Loucy (cell line): ENCODE data around the gene SLC7A11.

Experiments used
- H2AFZ ChIP-seq: fragments of 200-600 bp; sonication (generic); 2 replicates; pipeline ENCODE4 v1.6.0; 2016; ENCODE audit warnings: antibody characterized with exemption, mild to moderate bottlenecking, low read length, moderate library complexity
- H3F3A ChIP-seq: fragments of 200-600 bp; 2 replicates; pipeline ENCODE4 v1.6.0; 2016; ENCODE audit warnings: antibody characterized with exemption, low read depth, mild to moderate bottlenecking
- H3K27me3 ChIP-seq: fragments of 200-600 bp; sonication (generic); 2 replicates; pipeline ENCODE4 v1.6.1; 2014; ENCODE audit warnings: low read length, mild to moderate bottlenecking; ENCODE audit not compliant: insufficient read depth, poor library complexity, severe bottlenecking
- H3K36me3 ChIP-seq: fragments of 200-600 bp; sonication (generic); 2 replicates; pipeline ENCODE4 v1.6.1; 2016; ENCODE audit warnings: low read length; ENCODE audit not compliant: insufficient read depth
- H3K4me1 ChIP-seq: fragments of 200-600 bp; sonication (generic); 2 replicates; pipeline ENCODE4 v1.5.1; 2014; ENCODE audit warnings: low read length, mild to moderate bottlenecking; ENCODE audit not compliant: insufficient read depth, poor library complexity, severe bottlenecking
- H3K4me2 ChIP-seq: fragments of 200-600 bp; sonication (generic); 2 replicates; pipeline ENCODE4 v1.6.0; 2014; ENCODE audit warnings: antibody characterized with exemption, low read length, low read depth, mild to moderate bottlenecking; ENCODE audit not compliant: poor library complexity, severe bottlenecking
- H3K4me3 ChIP-seq: fragments of 200-600 bp; sonication (generic); 2 replicates; pipeline ENCODE4 v1.5.1; 2014; ENCODE audit warnings: low read length, mild to moderate bottlenecking, mixed read lengths; ENCODE audit not compliant: poor library complexity, severe bottlenecking
- H3K79me2 ChIP-seq: fragments of 200-600 bp; sonication (generic); 2 replicates; pipeline ENCODE4 v1.6.1; 2014; ENCODE audit warnings: low read length; ENCODE audit not compliant: insufficient read depth
- H3K9ac ChIP-seq: fragments of 200-600 bp; sonication (generic); 2 replicates; pipeline ENCODE4 v1.6.0; 2014; ENCODE audit warnings: mild to moderate bottlenecking, low read depth, low read length, moderate library complexity; ENCODE audit not compliant: poor library complexity, severe bottlenecking
- H3K9me2 ChIP-seq: fragments of 200-600 bp; sonication (generic); replicated peaks from 2 replicates; pipeline ENCODE4 v1.6.1; 2016; ENCODE audit warnings: low read depth, low read length, mixed read lengths
- H3K9me3 ChIP-seq: fragments of 200-600 bp; sonication (generic); 2 replicates; pipeline ENCODE4 v1.6.1; 2014; ENCODE audit warnings: mild to moderate bottlenecking, antibody characterized with exemption, low read length, low read depth; ENCODE audit not compliant: insufficient read depth
- H4K20me1 ChIP-seq: fragments of 200-600 bp; sonication (generic); 2 replicates; pipeline ENCODE4 v1.6.0; 2014; ENCODE audit warnings: antibody characterized with exemption, low read length, mild to moderate bottlenecking; ENCODE audit not compliant: insufficient read depth, poor library complexity, severe bottlenecking
- EZH2phosphoT487 ChIP-seq: fragments of 200-600 bp; IDR thresholded peaks from 2 replicates; pipeline ENCODE4 v1.6.1; 2018; ENCODE audit warnings: antibody characterized with exemption, mild to moderate bottlenecking, moderate library complexity, borderline replicate concordance
- TF ChIP-seq, protein P1 (sequence below): fragments of 200-600 bp; sonication (generic); conservative IDR thresholded peaks from 2 replicates; pipeline ENCODE4 v1.5.1; 2014; ENCODE audit warnings: mild to moderate bottlenecking, antibody characterized with exemption, low read length

The SLC7A11 gene

DNA sequence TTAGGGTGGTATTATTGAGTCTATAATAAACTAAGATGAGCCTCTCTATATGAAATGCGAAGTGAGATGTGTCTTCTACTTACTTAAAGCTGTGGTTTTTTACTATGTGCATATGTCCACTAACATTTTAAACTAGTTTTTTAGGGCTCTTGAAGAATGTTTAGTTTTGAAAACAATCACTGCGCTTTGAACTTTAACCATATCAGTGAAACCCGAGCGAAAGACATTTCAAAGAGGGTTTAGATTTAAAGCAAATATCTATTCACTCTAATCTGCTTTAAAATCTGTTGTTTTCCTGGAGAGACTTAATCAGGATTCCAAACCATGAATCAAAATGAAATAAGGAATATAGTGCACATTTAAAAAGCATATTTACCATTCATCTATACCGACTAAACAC, 24.8 kb upstream of the SLC7A11 start:
- Histone ChIP-seq H3K36me3 (no peaks in the 10 kb centered on the region), H3K27me3 (no peaks in the 10 kb centered on the region), H3K4me3 (no peak overlapping the region), H3K4me2 (no peak overlapping the region), H4K20me1 (no peaks in the 10 kb centered on the region), H3F3A (no peaks in the 10 kb centered on the region), H3K9ac (no peak overlapping the region), H2AFZ (no peak overlapping the region), H3K9me2 (no peaks in the 10 kb centered on the region), H3K4me1 (peaks cover 7% of the 10 kb centered on the region), H3K9me3 (no peaks in the 10 kb centered on the region), H3K79me2 (no peaks in the 10 kb centered on the region)
- no peak for TF ChIP-seq EZH2phosphoT487
- TF ChIP-seq, protein P1, sequence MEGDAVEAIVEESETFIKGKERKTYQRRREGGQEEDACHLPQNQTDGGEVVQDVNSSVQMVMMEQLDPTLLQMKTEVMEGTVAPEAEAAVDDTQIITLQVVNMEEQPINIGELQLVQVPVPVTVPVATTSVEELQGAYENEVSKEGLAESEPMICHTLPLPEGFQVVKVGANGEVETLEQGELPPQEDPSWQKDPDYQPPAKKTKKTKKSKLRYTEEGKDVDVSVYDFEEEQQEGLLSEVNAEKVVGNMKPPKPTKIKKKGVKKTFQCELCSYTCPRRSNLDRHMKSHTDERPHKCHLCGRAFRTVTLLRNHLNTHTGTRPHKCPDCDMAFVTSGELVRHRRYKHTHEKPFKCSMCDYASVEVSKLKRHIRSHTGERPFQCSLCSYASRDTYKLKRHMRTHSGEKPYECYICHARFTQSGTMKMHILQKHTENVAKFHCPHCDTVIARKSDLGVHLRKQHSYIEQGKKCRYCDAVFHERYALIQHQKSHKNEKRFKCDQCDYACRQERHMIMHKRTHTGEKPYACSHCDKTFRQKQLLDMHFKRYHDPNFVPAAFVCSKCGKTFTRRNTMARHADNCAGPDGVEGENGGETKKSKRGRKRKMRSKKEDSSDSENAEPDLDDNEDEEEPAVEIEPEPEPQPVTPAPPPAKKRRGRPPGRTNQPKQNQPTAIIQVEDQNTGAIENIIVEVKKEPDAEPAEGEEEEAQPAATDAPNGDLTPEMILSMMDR = no peak

DNA sequence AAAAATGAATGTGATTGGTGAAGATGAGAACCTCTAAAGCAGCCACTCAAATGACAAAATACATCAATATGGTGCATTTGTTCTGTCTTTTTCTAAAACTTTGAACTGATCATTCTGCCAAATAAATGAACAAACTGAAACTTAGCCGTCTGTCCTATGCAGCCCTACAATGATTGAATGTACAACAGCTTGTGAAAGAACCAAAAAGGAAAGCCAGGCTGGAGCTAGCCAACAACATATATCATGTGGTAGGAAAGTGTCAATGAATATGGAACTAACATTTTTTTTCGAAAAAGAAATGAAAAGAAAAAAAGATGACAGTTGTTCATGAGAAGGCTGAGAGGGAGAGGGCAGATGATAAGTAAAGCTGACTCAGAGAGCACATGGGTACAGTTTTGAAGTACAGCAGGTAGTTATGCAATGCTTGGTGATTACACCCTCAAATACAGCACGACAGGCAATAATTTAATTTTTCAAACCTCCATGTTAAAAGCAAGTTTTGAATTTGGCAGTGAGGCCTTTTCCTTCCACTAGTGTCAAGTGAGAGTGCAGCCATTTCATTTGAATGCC, 21.2 kb upstream of the SLC7A11 start:
- H2AFZ ChIP-seq = no peak overlapping the region
- TF ChIP-seq EZH2phosphoT487 = no peak
- TF ChIP-seq, protein P1 = no peak
- H3K4me3 ChIP-seq = no peak overlapping the region
- no peaks in the 10 kb centered on the region for H3K27me3 ChIP-seq
- no peaks in the 10 kb centered on the region for H3K9me3 ChIP-seq
- H3K36me3 ChIP-seq = no peaks in the 10 kb centered on the region
- no peak overlapping the region for H3K9ac ChIP-seq
- no peaks in the 10 kb centered on the region for H3K79me2 ChIP-seq
- no peaks in the 10 kb centered on the region for H4K20me1 ChIP-seq
- no peak overlapping the region for H3K4me2 ChIP-seq
- H3F3A ChIP-seq = no peaks in the 10 kb centered on the region
- peaks cover 5% of the 10 kb centered on the region for H3K4me1 ChIP-seq
- no peaks in the 10 kb centered on the region for H3K9me2 ChIP-seq

DNA sequence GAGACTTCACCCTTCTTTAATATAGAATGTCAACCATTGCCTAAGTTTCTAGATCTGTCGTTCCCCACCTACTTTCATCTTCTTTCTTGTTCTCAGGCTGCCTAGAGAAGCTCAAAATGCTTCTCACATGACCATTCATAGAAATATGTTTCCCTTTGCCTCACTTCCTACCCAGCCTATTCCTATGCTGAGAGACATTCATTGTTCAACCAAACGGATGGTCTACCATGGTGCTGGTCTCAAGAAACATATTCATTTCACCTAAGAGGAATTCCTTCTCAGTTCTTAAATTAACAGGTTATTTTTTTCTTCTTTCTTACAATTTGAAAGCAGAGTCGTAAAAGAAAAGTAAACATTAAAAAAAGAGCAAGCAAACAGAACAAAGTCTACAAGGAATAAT, 20.3 kb upstream of the SLC7A11 start:
- no peaks in the 10 kb centered on the region for H3K9me3 ChIP-seq
- no peak overlapping the region for H2AFZ ChIP-seq
- H3K36me3 ChIP-seq = no peaks in the 10 kb centered on the region
- no peaks in the 10 kb centered on the region for H3K79me2 ChIP-seq
- no peaks in the 10 kb centered on the region for H3K27me3 ChIP-seq
- no peaks in the 10 kb centered on the region for H3K9me2 ChIP-seq
- H3K4me1 ChIP-seq = peaks cover 5% of the 10 kb centered on the region
- TF ChIP-seq, protein P1 = no peak
- TF ChIP-seq EZH2phosphoT487 = no peak
- no peak overlapping the region for H3K4me2 ChIP-seq
- H4K20me1 ChIP-seq = no peaks in the 10 kb centered on the region
- H3K4me3 ChIP-seq = no peak overlapping the region
- H3F3A ChIP-seq = no peaks in the 10 kb centered on the region
- no peak overlapping the region for H3K9ac ChIP-seq
